NCI-H2227 (cell line): ENCODE measurements around the gene CCDC107.
"Not testable (repeated sequence)": the region's sequence is repeated elsewhere in the genome, so short reads cannot be mapped to it uniquely, and the experiment has no call there.

Source experiments
- DNase-seq: peaks from one replicate; lab custom pipeline; 2025; ENCODE audit not compliant: unreplicated experiment; lab: John Stamatoyannopoulos, UW

The CCDC107 gene, protein sequence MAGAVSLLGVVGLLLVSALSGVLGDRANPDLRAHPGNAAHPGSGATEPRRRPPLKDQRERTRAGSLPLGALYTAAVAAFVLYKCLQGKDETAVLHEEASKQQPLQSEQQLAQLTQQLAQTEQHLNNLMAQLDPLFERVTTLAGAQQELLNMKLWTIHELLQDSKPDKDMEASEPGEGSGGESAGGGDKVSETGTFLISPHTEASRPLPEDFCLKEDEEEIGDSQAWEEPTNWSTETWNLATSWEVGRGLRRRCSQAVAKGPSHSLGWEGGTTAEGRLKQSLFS

GRCh38 chr9:35658137-35658967, at the start of gene CCDC107:
Gene CCDC107, plus strand, starts transcription at chr9:35658292. Its CDS starts 88 bp downstream, at chr9:35658380.
- peak; percentile 85 for DNase-seq

GRCh38 chr9:35609001-35609819, 48.9 kb upstream of the CCDC107 start:
- no peak for DNase-seq

DNA sequence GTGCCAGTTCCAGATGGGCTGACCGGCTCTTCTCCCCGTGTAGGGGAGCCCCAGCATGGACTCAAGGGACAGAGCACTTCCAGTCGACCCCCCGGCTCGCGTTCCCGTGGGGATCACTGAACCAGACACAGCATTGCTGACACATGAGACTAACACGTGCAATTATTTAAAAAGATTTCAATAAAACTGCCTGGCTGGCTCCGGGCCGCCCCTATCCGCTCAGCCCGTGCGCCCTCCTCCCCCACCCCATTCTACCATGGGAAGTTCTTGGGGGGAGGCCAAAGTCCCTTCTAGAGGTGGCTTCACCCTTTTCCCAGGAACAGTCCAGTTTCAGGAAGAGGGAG, 48.3 kb upstream of the CCDC107 start:
- no peak for DNase-seq

GRCh38 chr9:35611230-35611797, 46.8 kb upstream of the CCDC107 start:
- peak; percentile 31 for DNase-seq

- DNase-seq = not testable (repeated sequence)
Measured at GRCh38 chr9:35612066-35612465, 46.0 kb upstream of the CCDC107 start.

GRCh38 chr9:35612843-35613242, 45.2 kb upstream of the CCDC107 start:
- no peak for DNase-seq

DNA sequence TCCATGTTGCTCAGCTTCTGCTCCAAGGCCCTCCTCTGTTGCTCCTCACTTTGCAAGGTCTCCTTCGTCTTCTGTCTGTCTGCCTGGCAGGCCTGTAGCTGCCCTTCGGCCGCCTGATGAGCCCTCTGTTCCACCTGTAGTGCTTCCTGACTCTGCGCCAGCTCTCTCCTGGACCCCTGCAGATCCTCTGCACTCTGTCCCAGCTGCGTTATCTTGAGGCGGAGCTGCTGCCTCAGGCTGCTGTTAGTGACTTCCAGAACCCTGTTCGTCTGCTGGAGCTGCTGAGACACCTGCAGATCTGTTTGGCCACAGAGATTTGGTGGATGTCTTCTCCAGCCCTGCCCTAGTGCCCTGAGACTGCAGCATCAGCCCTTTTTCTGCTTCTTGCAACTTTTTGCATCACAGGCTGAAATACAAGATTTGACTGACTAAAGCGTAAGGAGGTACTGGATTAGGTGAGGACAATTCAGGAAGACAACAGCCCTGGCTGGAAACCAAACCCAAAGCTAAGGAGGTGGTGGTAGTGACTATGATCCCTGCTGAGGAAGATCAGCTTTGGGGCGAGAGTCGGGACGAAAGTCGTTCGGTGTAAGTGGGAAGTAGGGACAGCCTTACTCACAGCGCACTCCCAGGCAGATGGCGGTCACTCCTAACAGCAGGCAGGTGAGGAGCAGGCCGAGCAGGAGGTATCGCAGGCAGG, 42.0 kb upstream of the CCDC107 start:
- no peak for DNase-seq

- DNase-seq = peak; percentile 27
Measured at GRCh38 chr9:35616681-35617459, 41.2 kb upstream of the CCDC107 start.

GRCh38 chr9:35617548-35617947, 40.5 kb upstream of the CCDC107 start:
- no peak for DNase-seq

- no peak for DNase-seq
Measured at GRCh38 chr9:35618325-35618727, 39.8 kb upstream of the CCDC107 start, which contains the start of gene CD72. Gene CD72, minus strand, starts transcription at chr9:35618413. Its CDS starts 110 bp downstream, at chr9:35618303.

- no peak for DNase-seq
Measured at GRCh38 chr9:35618854-35619799, 39.0 kb upstream of the CCDC107 start.

DNA sequence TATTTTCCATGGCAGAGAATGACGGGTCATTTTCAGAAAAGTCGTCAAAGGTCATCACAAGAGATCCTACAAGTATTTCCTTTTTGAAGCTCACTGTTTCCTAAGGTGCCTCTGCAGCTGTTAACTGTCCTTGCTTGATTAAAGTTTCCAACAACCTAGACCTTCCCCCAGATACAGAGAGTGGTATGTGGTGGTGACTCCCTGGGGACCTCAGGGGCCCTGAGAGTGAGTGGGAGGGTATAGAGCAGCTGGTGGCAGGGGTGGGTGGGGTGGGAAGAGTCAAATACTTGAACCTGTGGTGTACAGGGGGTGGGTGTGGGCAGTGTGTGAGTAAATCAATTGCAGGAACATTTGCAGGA, 38.3 kb upstream of the CCDC107 start:
- DNase-seq = no peak

GRCh38 chr9:35627575-35627974, 30.5 kb upstream of the CCDC107 start:
- no peak for DNase-seq

DNA sequence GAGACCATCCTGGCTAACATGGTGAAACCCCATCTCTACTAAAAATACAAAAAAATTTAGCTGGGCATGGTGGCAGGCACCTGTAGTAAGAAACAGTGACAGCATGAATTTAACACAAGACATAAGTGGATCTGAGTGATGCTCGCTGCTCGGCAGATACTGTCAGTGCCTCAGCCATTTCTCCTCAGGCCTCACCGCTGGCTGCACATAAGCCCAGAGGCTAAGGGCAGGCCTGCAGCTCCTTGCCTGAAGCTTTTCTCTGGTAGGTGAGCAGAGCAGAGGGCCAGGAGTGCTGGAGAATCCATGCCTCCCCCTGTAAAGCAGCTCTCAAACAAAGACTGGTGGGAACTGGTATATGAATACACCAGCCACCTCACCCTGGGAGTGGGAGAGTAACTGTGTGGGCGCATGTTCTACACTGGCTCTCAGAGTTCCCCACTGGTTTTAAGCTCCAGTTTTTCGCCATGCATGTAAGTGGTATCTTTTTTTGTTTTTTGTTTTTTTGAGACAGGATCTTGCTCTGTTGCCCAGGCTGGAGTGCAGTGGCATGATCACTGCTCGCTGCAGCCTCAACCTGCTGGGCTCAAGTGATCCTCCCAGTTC, 29.6 kb upstream of the CCDC107 start:
- DNase-seq = no peak

GRCh38 chr9:35629597-35629996, 28.5 kb upstream of the CCDC107 start:
- DNase-seq = no peak

DNA sequence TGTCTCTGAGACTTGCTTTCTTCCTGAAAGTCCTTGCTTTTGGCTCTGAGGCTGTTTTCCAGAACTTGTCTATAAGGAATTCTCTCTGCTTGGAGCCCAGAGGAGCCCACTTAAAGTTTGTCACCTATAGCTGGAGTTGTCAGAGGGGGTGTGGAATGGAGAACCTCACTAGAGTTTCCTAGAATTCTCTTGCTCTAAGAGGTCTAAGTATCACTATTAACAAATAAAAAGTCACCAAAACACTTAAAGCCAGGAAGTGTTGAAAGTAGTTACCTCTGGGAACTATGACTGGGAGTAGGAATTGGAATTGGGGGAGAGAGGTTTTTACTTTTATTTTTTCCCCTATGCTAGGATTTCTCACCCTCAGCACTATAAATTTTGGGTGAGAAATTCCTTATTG, 22.4 kb upstream of the CCDC107 start:
- no peak for DNase-seq

- no peak for DNase-seq
Measured at GRCh38 chr9:35636135-35636876, 21.8 kb upstream of the CCDC107 start.

- DNase-seq = not testable (repeated sequence)
Measured at GRCh38 chr9:35636877-35637246, 21.2 kb upstream of the CCDC107 start.
